ENCODE data around the gene CA7.

DNA sequence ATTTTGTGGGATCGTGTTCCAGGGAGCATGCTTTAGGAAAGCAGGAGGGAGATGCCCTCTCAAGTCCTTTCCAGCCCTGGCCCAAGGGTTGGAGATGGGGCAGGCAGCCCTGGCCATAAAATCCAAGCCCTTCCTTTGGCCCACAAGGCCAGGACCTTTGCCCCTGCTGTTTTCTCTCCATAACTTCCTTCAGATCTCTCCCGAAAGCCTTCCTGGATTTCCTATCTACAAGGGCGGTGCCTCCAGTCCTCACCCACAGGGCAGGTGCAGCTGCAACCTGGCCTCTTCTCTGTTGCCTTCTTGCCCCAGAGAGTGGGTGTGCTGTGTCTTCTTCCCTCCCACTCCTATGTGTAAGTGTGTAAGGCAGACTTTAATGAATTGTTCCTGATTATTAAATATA lies 27.6 kb downstream of the CA7 start:
- no peak for TF ChIP-seq EZH2 (IDR thresholded peaks at IDR 0.05; ENCODE audit: insufficient read depth, poor library complexity, severe bottlenecking)
- TF ChIP-seq EZH2phosphoT487 (IDR thresholded peaks at IDR 0.05; ENCODE audit: insufficient read depth, low read depth), result no peak
